SK-N-MC (cell line): ENCODE measurements around the gene OLFML2A.

ENCODE experiments used
- DNase-seq: peaks from one replicate; pipeline ENCODE4 v3.0.0-alpha.2; 2011; ENCODE audit warnings: low read depth, low spot score
- H3K27ac ChIP-seq: fragments of 200-600 bp; sonication (generic); 2 replicates; pipeline ENCODE4 v1.5.1; 2016; ENCODE audit warnings: mixed run types
- H3K36me3 ChIP-seq: fragments of 200-600 bp; sonication (generic); 2 replicates; pipeline ENCODE4 v1.6.1; 2017; ENCODE audit warnings: antibody characterized with exemption, low read length, mixed read lengths; ENCODE audit not compliant: insufficient read depth
- H3K4me3 ChIP-seq: fragments of 200-600 bp; sonication (generic); 2 replicates; pipeline ENCODE4 v1.5.1; 2016
- H3K9ac ChIP-seq: fragments of 200-600 bp; sonication (generic); 2 replicates; pipeline ENCODE4 v1.8.0; 2017; ENCODE audit warnings: mixed run types, mixed read lengths; ENCODE audit not compliant: insufficient read length
- H3K9me3 ChIP-seq: fragments of 200-600 bp; sonication (generic); 2 replicates; pipeline ENCODE4 v1.6.1; 2017; ENCODE audit warnings: low read depth, mild to moderate bottlenecking, antibody characterized with exemption, low read length, moderate library complexity, mixed read lengths
- EZH2 ChIP-seq: fragments of 200-600 bp; sonication (generic); IDR thresholded peaks from one replicate; pipeline ENCODE4 v1.6.1; 2017; ENCODE audit warnings: antibody characterized with exemption
- FOXP2 ChIP-seq: optimal IDR thresholded peaks from 2 replicates; pipeline ENCODE3; 2011; ENCODE audit warnings: mild to moderate bottlenecking, moderate library complexity; ENCODE audit not compliant: insufficient read depth; ENCODE audit errors: extremely low read length, control extremely low read depth
- POLR2AphosphoS5 ChIP-seq: IDR thresholded peaks from 2 replicates; pipeline ENCODE4 v1.6.1; 2012; ENCODE audit warnings: mild to moderate bottlenecking, low read depth, low read length, borderline replicate concordance

The OLFML2A gene

GRCh38 chr9:124757616-124758015 is 19.3 kb upstream of the OLFML2A start:
- Histone ChIP-seq H3K27ac (peak overlapping the region; percentile 78; the same call in 1 of the 2 replicates), H3K9me3 (no peaks in the 10 kb centered on the region), H3K4me3 (peak overlapping the region; percentile 72), H3K36me3 (no peaks in the 10 kb centered on the region), H3K9ac (peak overlapping the region; percentile 5)
- no peak for TF ChIP-seq EZH2
- DNase-seq, result no peak

- TF ChIP-seq POLR2AphosphoS5, result no peak
- TF ChIP-seq EZH2, result no peak
- Histone ChIP-seq H3K9ac (peak overlapping the region; percentile 5), H3K27ac (peak overlapping the region; percentile 78), H3K36me3 (no peaks in the 10 kb centered on the region), H3K9me3 (no peaks in the 10 kb centered on the region), H3K4me3 (peak overlapping the region; percentile 72)
- DNase-seq, result no peak
Measured at GRCh38 chr9:124758061-124758460, 18.9 kb upstream of the OLFML2A start.

DNA sequence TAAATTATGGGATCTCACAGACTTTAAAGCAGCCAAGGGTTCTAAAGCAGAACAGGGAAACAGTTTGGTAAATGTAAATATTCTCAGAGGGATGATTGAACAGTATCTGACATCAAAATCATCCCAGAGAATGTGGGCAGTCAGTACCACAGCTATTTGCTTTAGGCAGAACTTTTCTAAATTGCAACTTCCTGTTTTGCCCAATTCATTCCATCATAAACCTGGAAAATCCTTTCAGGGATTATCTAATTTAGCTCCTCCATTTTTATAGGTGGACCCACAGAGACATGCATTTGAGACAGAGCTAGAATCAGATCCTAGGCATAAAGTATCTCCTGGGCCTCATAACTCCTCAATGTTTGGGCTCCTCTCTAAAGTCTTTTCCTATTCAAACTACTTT is 18.2 kb upstream of the OLFML2A start:
- no peak for DNase-seq
- TF ChIP-seq EZH2, result no peak
- TF ChIP-seq FOXP2, result no peak
- TF ChIP-seq POLR2AphosphoS5, result no peak
- no peak overlapping the region for H3K9ac ChIP-seq
- peak overlapping the region; percentile 72 for H3K4me3 ChIP-seq
- no peaks in the 10 kb centered on the region for H3K9me3 ChIP-seq
- H3K36me3 ChIP-seq, result no peaks in the 10 kb centered on the region
- peak overlapping the region; percentile 78 for H3K27ac ChIP-seq

DNA sequence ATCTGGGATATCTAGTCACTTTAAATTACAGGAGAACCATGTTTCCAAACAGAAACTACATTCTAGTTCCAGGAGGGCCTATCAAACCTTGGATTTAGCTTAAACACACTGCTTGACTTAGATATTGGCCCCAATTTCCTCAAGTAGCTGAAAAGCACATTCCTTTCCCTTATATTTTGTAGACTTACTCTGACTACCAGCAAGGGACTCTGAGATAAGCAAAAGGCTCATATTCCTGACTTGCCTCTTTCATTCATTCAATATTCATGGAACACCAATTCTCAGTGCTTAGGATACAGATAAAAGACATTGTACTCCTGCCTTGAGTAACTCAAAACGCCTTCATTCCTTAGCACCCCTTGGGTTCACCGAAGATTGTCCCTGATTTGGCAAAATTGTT is 17.6 kb upstream of the OLFML2A start:
- H3K9ac ChIP-seq, result no peak overlapping the region
- H3K27ac ChIP-seq, result peak overlapping the region; percentile 78
- DNase-seq, result no peak
- no peaks in the 10 kb centered on the region for H3K9me3 ChIP-seq
- H3K36me3 ChIP-seq, result no peaks in the 10 kb centered on the region
- TF ChIP-seq EZH2 (no peak), POLR2AphosphoS5 (no peak), FOXP2 (no peak)
- H3K4me3 ChIP-seq, result peak overlapping the region; percentile 72

DNA sequence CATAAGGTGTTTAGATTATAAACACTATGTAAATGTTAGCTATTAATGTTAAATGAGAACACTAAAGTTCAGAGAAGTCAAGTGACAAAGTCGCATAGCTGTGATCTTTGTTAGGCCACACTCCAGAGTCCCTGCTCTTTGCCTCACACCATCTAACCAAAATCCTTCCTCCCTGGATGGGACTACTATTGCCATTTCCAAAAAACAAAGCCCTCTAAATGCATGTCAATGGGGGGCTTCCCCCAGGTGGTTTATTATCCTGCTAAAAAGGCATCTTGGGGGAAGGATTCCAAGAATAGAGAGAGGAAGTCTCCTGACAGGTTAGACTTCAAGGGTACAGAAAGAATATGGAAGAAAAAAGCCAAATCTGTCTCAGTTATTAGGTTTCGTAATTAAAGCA is 16.2 kb upstream of the OLFML2A start:
- no peak for TF ChIP-seq EZH2
- TF ChIP-seq FOXP2, result no peak
- TF ChIP-seq POLR2AphosphoS5, result no peak
- DNase-seq, result no peak
- Histone ChIP-seq H3K27ac (no peak overlapping the region), H3K9ac (no peak overlapping the region), H3K4me3 (no peak overlapping the region), H3K36me3 (no peaks in the 10 kb centered on the region), H3K9me3 (no peaks in the 10 kb centered on the region)

DNA sequence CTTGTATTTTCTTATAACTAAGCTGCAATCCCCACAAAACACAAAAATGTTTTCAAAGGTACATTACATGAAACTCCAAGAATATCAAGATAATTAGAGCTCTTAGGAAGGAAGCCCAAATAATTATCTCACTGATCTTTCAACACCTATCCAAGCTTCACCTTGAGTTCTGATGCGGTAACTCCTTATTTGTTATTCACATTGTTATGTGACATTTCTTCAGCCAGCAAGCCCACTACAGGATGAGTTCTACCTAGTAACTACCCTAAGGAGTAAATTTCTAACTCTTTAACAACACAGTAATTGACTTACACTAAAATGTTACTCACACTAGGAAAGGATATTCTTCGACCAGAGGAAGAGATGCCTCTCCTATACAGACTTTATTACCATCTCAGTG is 15.7 kb upstream of the OLFML2A start:
- H3K9me3 ChIP-seq, result no peaks in the 10 kb centered on the region
- H3K27ac ChIP-seq, result no peak overlapping the region
- H3K36me3 ChIP-seq, result no peaks in the 10 kb centered on the region
- no peak overlapping the region for H3K4me3 ChIP-seq
- no peak for DNase-seq
- TF ChIP-seq EZH2 (no peak), FOXP2 (no peak), POLR2AphosphoS5 (no peak)
- no peak overlapping the region for H3K9ac ChIP-seq

- TF ChIP-seq POLR2AphosphoS5 (no peak), EZH2 (no peak)
Measured at GRCh38 chr9:124761710-124762109, 15.2 kb upstream of the OLFML2A start.

DNA sequence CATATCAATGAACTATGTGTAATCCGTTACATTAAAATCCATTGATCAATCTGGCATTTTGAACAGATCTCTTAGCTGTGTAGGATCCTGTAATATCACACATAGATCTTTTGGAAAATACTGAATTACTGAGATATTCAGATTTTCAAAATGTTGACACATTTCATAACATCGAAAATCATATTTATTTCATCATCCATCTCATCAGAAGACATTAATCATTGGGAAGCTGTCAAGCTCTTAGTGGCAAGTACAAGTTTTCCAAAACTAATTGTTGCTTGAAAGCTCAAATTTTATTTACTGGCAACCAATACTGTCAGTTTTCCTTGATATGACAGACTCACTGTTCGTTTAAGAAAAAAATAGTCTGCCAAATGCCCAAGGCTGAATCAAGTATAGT is 14.3 kb upstream of the OLFML2A start:
- Histone ChIP-seq H3K36me3 (no peaks in the 10 kb centered on the region), H3K4me3 (no peak overlapping the region), H3K9ac (no peak overlapping the region), H3K27ac (no peak overlapping the region), H3K9me3 (no peaks in the 10 kb centered on the region)
- DNase-seq, result no peak
- no peak for TF ChIP-seq FOXP2
- TF ChIP-seq EZH2, result no peak
- no peak for TF ChIP-seq POLR2AphosphoS5

More at GRCh38 chr9:124761710-124762109, 15.2 kb upstream of the OLFML2A start:
- no peak for DNase-seq
- H3K4me3 ChIP-seq, result no peak overlapping the region
- no peaks in the 10 kb centered on the region for H3K36me3 ChIP-seq
- no peak overlapping the region for H3K27ac ChIP-seq
- no peaks in the 10 kb centered on the region for H3K9me3 ChIP-seq
- no peak overlapping the region for H3K9ac ChIP-seq

- no peaks in the 10 kb centered on the region for H3K36me3 ChIP-seq
- no peak for DNase-seq
- peak overlapping the region; percentile 16; the same call in 1 of the 2 replicates for H3K27ac ChIP-seq
- no peaks in the 10 kb centered on the region for H3K9me3 ChIP-seq
- H3K4me3 ChIP-seq, result peak overlapping the region; percentile 32; the same call in 1 of the 2 replicates
- H3K9ac ChIP-seq, result peak overlapping the region; percentile 12
- peak; percentile 61 for TF ChIP-seq FOXP2
- TF ChIP-seq POLR2AphosphoS5, result no peak
Measured at GRCh38 chr9:124764774-124765438, 12.0 kb upstream of the OLFML2A start.
